ENCODE data around the gene ATP9A. TPM values are rescaled to one million over a fixed set of nuclear protein-coding genes. Genes with fewer than 3 reads are reported as not detected.

ATP9A gene
- total RNA-seq, 1 experiment from 2014 or later, result 7.3 TPM

DNA sequence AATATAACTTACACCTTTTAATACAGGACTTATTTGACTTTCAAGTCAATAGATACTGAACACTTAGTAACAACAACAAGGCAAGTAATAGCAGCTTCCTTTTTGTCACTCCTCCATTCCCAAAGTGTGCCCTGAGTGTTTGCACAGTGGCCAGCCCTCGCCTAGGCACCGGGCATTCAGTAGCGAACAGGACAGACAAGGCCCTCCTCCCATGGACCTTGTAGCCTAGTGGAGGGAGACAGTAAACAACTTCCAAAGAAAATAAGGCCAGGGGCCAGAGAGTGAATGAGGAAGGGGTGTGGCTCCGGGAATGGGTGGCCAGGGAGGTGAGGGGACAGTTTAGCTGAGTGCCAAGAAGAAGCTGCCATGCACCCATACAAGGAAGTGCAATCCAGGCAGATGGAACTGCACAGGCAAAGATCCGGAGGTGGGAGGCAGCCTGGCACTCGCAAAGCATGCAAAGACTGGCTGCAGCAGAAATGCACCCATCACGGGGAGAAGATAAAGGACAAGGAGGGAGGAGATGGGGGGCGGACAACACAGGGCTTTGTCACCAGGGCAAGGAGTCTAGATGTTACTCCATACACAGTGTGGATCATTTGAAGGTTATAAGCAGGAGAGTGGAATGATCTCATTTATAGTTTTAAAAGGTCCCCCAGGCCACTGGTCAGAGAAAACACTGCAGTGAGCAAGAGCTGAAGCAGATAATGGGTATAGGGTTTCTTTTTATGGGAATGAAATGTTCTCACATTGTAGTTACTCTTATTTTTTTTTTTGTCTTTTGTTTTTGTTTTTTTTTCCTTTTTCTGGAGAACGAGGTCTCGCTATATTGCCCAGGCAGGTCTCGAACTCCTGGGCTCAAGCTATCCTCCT lies 32.2 kb downstream of the ATP9A start:
- CTCF ChIA-PET, result interaction anchor here (0.9 to 2.0 kb wide), 4 partner anchors 35 to 755 kb away, joined by 5 to 6 read pairs (median 5); no protein-coding TSS in a partner anchor
- BruUV-seq (replicated peaks), result no TSS peak
- Mint-ChIP-seq H3K27ac (ENCODE audit: low read depth, unreplicated experiment) (no peak overlapping the region), H3K4me1 (ENCODE audit: insufficient read depth, unreplicated experiment) (peaks cover 5% of the 10 kb centered on the region), H3K4me3 (ENCODE audit: unreplicated experiment) (no peak overlapping the region), H3K36me3 (ENCODE audit: insufficient read depth, unreplicated experiment) (no peaks in the 10 kb centered on the region), H3K9me3 (ENCODE audit: unreplicated experiment) (no peaks in the 10 kb centered on the region), H3K27me3 (ENCODE audit: insufficient read depth, unreplicated experiment) (no peaks in the 10 kb centered on the region)
- TF ChIP-seq, protein P1, sequence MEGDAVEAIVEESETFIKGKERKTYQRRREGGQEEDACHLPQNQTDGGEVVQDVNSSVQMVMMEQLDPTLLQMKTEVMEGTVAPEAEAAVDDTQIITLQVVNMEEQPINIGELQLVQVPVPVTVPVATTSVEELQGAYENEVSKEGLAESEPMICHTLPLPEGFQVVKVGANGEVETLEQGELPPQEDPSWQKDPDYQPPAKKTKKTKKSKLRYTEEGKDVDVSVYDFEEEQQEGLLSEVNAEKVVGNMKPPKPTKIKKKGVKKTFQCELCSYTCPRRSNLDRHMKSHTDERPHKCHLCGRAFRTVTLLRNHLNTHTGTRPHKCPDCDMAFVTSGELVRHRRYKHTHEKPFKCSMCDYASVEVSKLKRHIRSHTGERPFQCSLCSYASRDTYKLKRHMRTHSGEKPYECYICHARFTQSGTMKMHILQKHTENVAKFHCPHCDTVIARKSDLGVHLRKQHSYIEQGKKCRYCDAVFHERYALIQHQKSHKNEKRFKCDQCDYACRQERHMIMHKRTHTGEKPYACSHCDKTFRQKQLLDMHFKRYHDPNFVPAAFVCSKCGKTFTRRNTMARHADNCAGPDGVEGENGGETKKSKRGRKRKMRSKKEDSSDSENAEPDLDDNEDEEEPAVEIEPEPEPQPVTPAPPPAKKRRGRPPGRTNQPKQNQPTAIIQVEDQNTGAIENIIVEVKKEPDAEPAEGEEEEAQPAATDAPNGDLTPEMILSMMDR (IDR thresholded peaks at IDR 0.05; ENCODE audit: unreplicated experiment), result no peak
- POLR2A ChIA-PET, result interaction anchor here (0.7 kb wide), 1 partner anchor 156 kb away, joined by 3 read pairs; no protein-coding TSS in a partner anchor
- intact Hi-C loops (cut with micrococcal nuclease), result no loop called here
- no peak for DNase-seq (ENCODE audit: unreplicated experiment)

DNA sequence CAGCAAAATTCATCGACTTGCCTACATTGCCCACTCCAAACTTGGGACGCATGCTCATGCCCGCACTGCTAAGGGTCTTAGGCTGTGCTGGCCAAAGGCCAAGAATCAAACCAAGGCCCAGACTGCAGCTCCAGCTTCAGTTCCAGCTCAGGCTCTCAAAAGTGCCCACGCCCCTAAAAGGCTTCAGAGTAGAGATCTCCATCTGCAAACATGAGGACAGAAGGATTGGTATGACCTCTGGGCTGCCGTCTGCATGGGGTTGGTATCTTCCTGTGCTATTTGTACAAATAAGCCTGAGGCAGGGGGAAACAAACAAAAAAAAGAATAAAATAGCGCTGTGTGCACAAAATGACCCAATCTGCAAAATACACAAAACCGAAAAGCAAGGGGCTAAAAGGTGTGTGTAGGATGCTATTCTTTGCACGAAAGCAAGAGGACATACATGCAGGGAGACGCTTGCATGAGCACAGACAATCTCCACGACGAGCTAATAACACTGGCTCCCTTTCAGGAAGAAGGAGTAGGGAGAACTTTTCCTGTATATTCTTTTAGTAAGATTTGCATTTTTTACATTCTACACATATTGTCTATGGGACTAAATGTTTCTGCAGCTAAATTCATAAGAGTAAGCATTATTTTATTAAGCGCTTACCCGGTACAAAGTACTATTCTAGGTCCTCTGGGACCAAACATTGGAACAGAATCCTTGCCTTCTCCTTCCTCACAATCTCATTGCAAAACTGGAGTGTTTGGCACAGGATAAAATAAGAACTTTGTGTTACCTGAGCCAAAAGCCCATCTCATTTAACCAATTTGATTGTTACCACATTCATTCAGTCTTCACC lies 33.1 kb downstream of the ATP9A start:
- BruUV-seq (replicated peaks), result no TSS peak
- CTCF ChIA-PET, result interaction anchor here (1.0 to 2.0 kb wide), 3 partner anchors 34 to 754 kb away, joined by 5 read pairs; no protein-coding TSS in a partner anchor
- H3K4me1 Mint-ChIP-seq (ENCODE audit: insufficient read depth, unreplicated experiment), result peaks cover 5% of the 10 kb centered on the region
- no peak for DNase-seq (ENCODE audit: unreplicated experiment)
- H3K9me3 Mint-ChIP-seq (ENCODE audit: unreplicated experiment), result no peaks in the 10 kb centered on the region
- TF ChIP-seq, protein P1 (IDR thresholded peaks at IDR 0.05; ENCODE audit: unreplicated experiment), result no peak
- no peaks in the 10 kb centered on the region for H3K27me3 Mint-ChIP-seq (ENCODE audit: insufficient read depth, unreplicated experiment)
- intact Hi-C loops (cut with micrococcal nuclease), result no loop called here
- no peak overlapping the region for H3K4me3 Mint-ChIP-seq (ENCODE audit: unreplicated experiment)
- no peaks in the 10 kb centered on the region for H3K36me3 Mint-ChIP-seq (ENCODE audit: insufficient read depth, unreplicated experiment)
- POLR2A ChIA-PET, result no interaction called here
- no peak overlapping the region for H3K27ac Mint-ChIP-seq (ENCODE audit: low read depth, unreplicated experiment)

DNA sequence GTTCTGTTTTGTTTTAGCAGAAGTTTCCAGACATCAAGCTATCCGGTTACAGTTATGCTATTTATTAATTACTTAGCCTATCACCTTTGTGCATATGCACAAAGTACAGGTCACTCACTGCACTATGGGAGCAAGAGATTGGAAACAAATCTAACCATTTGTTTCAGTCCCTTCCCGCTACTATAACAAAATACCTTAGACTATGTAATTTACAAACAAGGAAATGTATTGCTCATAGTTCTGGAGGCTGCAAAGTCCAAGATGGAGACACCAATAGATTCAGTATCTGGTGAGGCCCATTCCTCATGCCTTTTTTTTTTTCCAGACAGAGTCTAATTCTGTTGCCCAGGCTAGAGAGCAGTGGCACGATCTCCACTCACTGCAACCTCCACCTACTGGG lies 35.1 kb downstream of the ATP9A start:
- Mint-ChIP-seq H3K4me1 (ENCODE audit: insufficient read depth, unreplicated experiment) (peaks cover 5% of the 10 kb centered on the region), H3K36me3 (ENCODE audit: insufficient read depth, unreplicated experiment) (peaks cover under 1% of the 10 kb centered on the region), H3K27me3 (ENCODE audit: insufficient read depth, unreplicated experiment) (no peaks in the 10 kb centered on the region), H3K4me3 (ENCODE audit: unreplicated experiment) (no peak overlapping the region), H3K27ac (ENCODE audit: low read depth, unreplicated experiment) (no peak overlapping the region), H3K9me3 (ENCODE audit: unreplicated experiment) (no peaks in the 10 kb centered on the region)
- no TSS peak for BruUV-seq (replicated peaks)
- intact Hi-C loops (cut with micrococcal nuclease), result no loop called here
- ChIA-PET POLR2A (no interaction called here), CTCF (interaction anchor here (0.6 to 0.9 kb wide), 2 partner anchors 32 to 808 kb away, joined by 6 read pairs; no protein-coding TSS in a partner anchor)
- DNase-seq (ENCODE audit: unreplicated experiment), result no peak
- TF ChIP-seq, protein P1 (IDR thresholded peaks at IDR 0.05; ENCODE audit: unreplicated experiment), result no peak

All from MCF 10A (cell line).